ENCODE data around the gene GNRH2.

GRCh38 chr20:3085571-3086072 is 42.2 kb downstream of the GNRH2 start:
- TF ChIP-seq CTCF (IDR thresholded peaks at IDR 0.05) (no peak), POLR2A (IDR thresholded peaks at IDR 0.05) (no peak)
